ENCODE measurements around the gene CXCR5.
A peak's percentile ranks its signal among the peaks of the same experiment; 100 is the strongest.

CXCR5 gene

GRCh38 chr11:118916842-118917388 is 33.2 kb downstream of the CXCR5 start:
- no peak for DNase-seq (ENCODE audit: extremely low read depth, low read depth)
- no peak for TF ChIP-seq CTCF (IDR thresholded peaks at IDR 0.05; ENCODE audit: low read depth, low read length, missing control alignments)
- peak overlapping the region; percentile 14; the same call in 1 of the 2 replicates for H3K4me3 ChIP-seq (replicated peaks; ENCODE audit: low read depth, low read length)

DNA sequence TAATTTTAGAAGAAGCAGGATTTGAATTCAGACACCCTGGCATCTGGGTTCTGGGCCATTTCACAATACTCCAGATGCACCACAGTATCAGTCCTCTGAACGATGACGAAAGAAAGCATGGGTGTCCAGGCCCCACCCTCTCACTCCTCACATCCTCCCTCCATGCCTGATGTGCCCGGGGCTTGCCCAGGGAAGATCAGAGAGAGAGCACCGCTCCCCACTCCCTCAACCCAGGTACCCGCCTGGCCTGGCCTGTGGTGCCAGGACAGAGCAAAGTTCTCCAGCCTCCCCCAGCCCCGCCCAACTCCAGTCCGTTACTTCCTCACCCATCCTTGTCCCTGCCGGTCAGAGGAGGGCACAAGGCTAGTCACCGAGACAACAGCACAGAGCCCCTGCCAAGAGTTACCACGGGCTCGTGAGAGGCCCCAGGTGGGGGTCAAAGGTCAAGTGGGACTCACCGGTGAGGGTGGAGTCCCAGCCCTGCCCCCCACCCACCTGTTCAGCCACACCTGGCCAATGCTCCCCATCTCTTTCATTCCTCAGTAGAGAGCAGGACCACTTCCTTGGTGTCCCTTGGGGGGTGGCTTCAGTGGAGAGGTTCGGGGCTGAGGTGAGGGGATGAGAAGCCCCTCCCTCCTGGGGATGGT is 33.9 kb downstream of the CXCR5 start:
- H3K4me3 ChIP-seq (replicated peaks; ENCODE audit: low read depth, low read length): peak overlapping the region; percentile 34
- TF ChIP-seq CTCF (IDR thresholded peaks at IDR 0.05; ENCODE audit: low read depth, low read length, missing control alignments): no peak
- no peak for DNase-seq (ENCODE audit: extremely low read depth, low read depth)

- no peak for DNase-seq (ENCODE audit: extremely low read depth, low read depth)
- TF ChIP-seq CTCF (IDR thresholded peaks at IDR 0.05; ENCODE audit: low read depth, low read length, missing control alignments): no peak
- peak overlapping the region; percentile 34 for H3K4me3 ChIP-seq (replicated peaks; ENCODE audit: low read depth, low read length)
Observed at GRCh38 chr11:118918128-118918685, 34.5 kb downstream of the CXCR5 start.

DNA sequence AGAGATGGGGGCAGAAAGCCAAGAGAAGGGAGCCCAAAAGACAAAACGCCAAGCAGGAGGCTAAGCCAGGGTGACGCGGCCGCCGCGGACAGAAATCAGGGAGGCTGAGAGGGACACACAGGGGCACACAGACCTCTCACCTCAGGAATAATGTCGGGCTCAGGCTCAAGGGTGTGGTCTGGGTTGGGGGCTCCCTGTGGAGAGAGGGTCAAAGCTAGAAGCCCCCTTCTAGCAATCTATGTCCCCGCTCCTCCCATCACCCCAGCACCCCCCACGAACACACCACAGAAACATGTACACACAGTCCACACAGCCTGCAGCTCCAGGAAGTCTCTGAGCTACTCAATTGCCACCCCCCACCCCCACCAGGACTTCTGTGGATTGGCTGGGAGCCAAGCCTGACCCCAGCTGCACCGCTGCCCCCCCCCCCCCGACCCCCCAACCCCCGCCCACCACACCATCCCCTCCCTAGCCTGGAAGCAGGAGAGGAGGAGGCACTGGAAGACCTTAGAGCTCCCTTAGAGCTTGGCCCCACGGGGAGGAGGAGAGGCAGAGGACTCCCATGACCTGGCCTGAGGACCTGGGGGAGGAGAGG is 35.1 kb downstream of the CXCR5 start:
- TF ChIP-seq CTCF (IDR thresholded peaks at IDR 0.05; ENCODE audit: low read depth, low read length, missing control alignments): no peak
- DNase-seq (ENCODE audit: extremely low read depth, low read depth): no peak
- H3K4me3 ChIP-seq (replicated peaks; ENCODE audit: low read depth, low read length): peak overlapping the region; percentile 35

GRCh38 chr11:118921121-118921928 is 37.6 kb downstream of the CXCR5 start:
- no peak for TF ChIP-seq CTCF (IDR thresholded peaks at IDR 0.05; ENCODE audit: low read depth, low read length, missing control alignments)
- no peak for DNase-seq (ENCODE audit: extremely low read depth, low read depth)
- peak overlapping the region; percentile 98 for H3K4me3 ChIP-seq (replicated peaks; ENCODE audit: low read depth, low read length)

DNA sequence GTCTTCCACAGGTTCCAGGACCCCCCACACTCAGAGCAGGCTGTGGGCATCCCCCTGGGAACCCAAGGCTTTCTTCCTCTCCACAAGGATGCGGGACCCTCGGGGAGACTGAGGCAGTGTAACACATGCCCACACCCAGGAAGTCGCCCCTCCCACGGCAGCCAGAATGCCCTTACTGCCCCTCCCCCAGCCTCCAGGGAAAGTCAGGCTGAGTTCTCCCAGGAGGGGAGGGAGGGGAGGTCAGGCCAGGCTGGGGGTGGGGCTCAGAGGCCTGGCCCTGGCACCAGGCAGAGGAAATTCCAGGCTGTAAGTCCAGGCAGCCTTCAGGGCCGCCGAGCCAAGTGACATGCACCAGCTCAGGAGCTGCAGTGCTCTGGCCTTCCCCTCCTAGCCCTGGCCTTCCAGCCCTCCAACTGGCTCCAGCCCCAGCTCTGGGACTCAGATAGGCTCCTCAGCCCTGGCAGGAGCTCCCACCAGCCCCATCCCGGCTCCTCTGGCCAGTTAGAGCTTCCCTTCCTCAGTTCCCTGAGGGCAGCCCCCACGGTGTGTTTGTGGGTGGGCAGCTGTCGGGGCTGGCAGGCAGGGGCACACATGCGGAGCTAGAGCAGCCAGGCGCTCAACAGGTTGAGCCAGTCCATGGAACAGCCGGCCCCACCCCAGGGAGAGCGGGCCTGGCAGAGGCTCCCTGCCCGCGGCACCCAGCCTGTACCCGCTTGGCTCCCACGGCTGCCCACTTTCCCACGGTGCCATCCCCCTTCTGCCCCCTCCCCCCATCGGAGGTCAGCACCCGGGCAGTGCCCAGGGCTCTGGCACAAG is 38.4 kb downstream of the CXCR5 start:
- TF ChIP-seq CTCF (IDR thresholded peaks at IDR 0.05; ENCODE audit: low read depth, low read length, missing control alignments): no peak
- H3K4me3 ChIP-seq (replicated peaks; ENCODE audit: low read depth, low read length): peak overlapping the region; percentile 98
- DNase-seq (ENCODE audit: extremely low read depth, low read depth): no peak
